ENCODE results near the gene PNPLA6. TPM values are rescaled to one million over a fixed set of nuclear protein-coding genes. Genes with fewer than 3 reads are reported as not detected.

Gene PNPLA6
- total RNA-seq, 1 donor from 2014 or later, result 47.4 TPM

GRCh38 chr19:7603919-7604318 is 68.4 kb downstream of the PNPLA6 start:
- no peaks in the 10 kb centered on the region for H3K27me3 ChIP-seq
- no peaks in the 10 kb centered on the region for H3K4me1 ChIP-seq
- H3K27ac ChIP-seq, result no peak overlapping the region
- no peak for DNase-seq (ENCODE audit: extremely low spot score in 2 of 2)
- TF ChIP-seq CTCF (IDR thresholded peaks at IDR 0.05) (no peak), POLR2AphosphoS5 (IDR thresholded peaks at IDR 0.05; ENCODE audit: insufficient read depth in 1 of 2, low read depth in 1 of 2) (no peak), POLR2A (IDR thresholded peaks at IDR 0.05) (no peak)
- no peaks in the 10 kb centered on the region for H3K9me3 ChIP-seq
- intact Hi-C loops (cut with DNase I), result no loop called here
- H3K36me3 ChIP-seq, result no peaks in the 10 kb centered on the region
- H3K4me3 ChIP-seq, result no peak overlapping the region

GRCh38 chr19:7605490-7606222 is 70.1 kb downstream of the PNPLA6 start:
- no peak for DNase-seq (ENCODE audit: extremely low spot score in 2 of 2)
- no peaks in the 10 kb centered on the region for H3K4me1 ChIP-seq

GRCh38 chr19:7606289-7606688 is 70.8 kb downstream of the PNPLA6 start:
- no peak for DNase-seq (ENCODE audit: extremely low spot score in 2 of 2)
- no peaks in the 10 kb centered on the region for H3K27me3 ChIP-seq

More at GRCh38 chr19:7605490-7606222, 70.1 kb downstream of the PNPLA6 start:
- Histone ChIP-seq H3K27ac (no peak overlapping the region), H3K36me3 (no peaks in the 10 kb centered on the region), H3K9me3 (no peaks in the 10 kb centered on the region), H3K4me3 (no peak overlapping the region), H3K27me3 (no peaks in the 10 kb centered on the region)
- intact Hi-C loops (cut with DNase I), result no loop called here
- TF ChIP-seq POLR2A (IDR thresholded peaks at IDR 0.05) (no peak), POLR2AphosphoS5 (IDR thresholded peaks at IDR 0.05; ENCODE audit: insufficient read depth in 1 of 2, low read depth in 1 of 2) (no peak), CTCF (IDR thresholded peaks at IDR 0.05) (no peak)

GRCh38 chr19:7607212-7607873 is 71.8 kb downstream of the PNPLA6 start:
- no peaks in the 10 kb centered on the region for H3K36me3 ChIP-seq
- no peak for TF ChIP-seq POLR2AphosphoS5 (IDR thresholded peaks at IDR 0.05; ENCODE audit: insufficient read depth in 1 of 2, low read depth in 1 of 2)
- no peak for TF ChIP-seq POLR2A (IDR thresholded peaks at IDR 0.05)
- TF ChIP-seq CTCF (IDR thresholded peaks at IDR 0.05), result no peak
- no peaks in the 10 kb centered on the region for H3K4me1 ChIP-seq
- no peak overlapping the region for H3K27ac ChIP-seq
- H3K4me3 ChIP-seq, result no peak overlapping the region
- intact Hi-C loops (cut with DNase I), result no loop called here
- H3K27me3 ChIP-seq, result no peaks in the 10 kb centered on the region
- no peaks in the 10 kb centered on the region for H3K9me3 ChIP-seq
- DNase-seq (ENCODE audit: extremely low spot score in 2 of 2), result no peak

More at GRCh38 chr19:7606289-7606688, 70.8 kb downstream of the PNPLA6 start:
- no peak for TF ChIP-seq CTCF (IDR thresholded peaks at IDR 0.05)
- no peak for TF ChIP-seq POLR2A (IDR thresholded peaks at IDR 0.05)
- TF ChIP-seq POLR2AphosphoS5 (IDR thresholded peaks at IDR 0.05; ENCODE audit: insufficient read depth in 1 of 2, low read depth in 1 of 2), result no peak
- no peaks in the 10 kb centered on the region for H3K4me1 ChIP-seq
- H3K9me3 ChIP-seq, result no peaks in the 10 kb centered on the region
- no peaks in the 10 kb centered on the region for H3K36me3 ChIP-seq
- H3K27ac ChIP-seq, result no peak overlapping the region
- intact Hi-C loops (cut with DNase I), result no loop called here
- H3K4me3 ChIP-seq, result no peak overlapping the region
